Neural progenitor cell (in vitro differentiated cells): ENCODE measurements around the gene ERCC6. TPM values are rescaled to one million over a fixed set of nuclear protein-coding genes. Genes with fewer than 3 reads are reported as not detected.

Source experiments
- DNase-seq: peaks from one replicate; pipeline ENCODE4 v3.0.0-alpha.2; 2016; ENCODE audit warnings: low spot score
- H2AFZ ChIP-seq: fragments of 200-600 bp; sonication (generic); replicated peaks from 2 replicates; pipeline ENCODE4 v1.6.1; 2016; ENCODE audit warnings: antibody characterized with exemption
- H3F3A ChIP-seq: fragments of 200-600 bp; sonication (generic); 2 replicates; pipeline ENCODE4 v1.6.1; 2016; ENCODE audit warnings: antibody characterized with exemption, low read depth
- H3K27ac ChIP-seq: fragments of 200-600 bp; sonication (generic); 2 replicates; pipeline ENCODE4 v1.5.1; 2016; ENCODE audit warnings: mild to moderate bottlenecking
- H3K27me3 ChIP-seq: fragments of 200-600 bp; sonication (generic); 2 replicates; pipeline ENCODE4 v1.6.1; 2016; ENCODE audit warnings: mild to moderate bottlenecking, moderate library complexity
- H3K36me3 ChIP-seq: fragments of 200-600 bp; sonication (generic); 2 replicates; pipeline ENCODE4 v1.5.1; 2016
- H3K4me1 ChIP-seq: fragments of 200-600 bp; sonication (generic); 2 replicates; pipeline ENCODE4 v1.6.1; 2016; ENCODE audit warnings: mixed run types
- H3K4me2 ChIP-seq: fragments of 200-600 bp; sonication (generic); 2 replicates; pipeline ENCODE4 v1.6.1; 2016
- H3K4me3 ChIP-seq: fragments of 200-600 bp; sonication (generic); 2 replicates; pipeline ENCODE4 v1.5.1; 2016
- H3K79me2 ChIP-seq: fragments of 200-600 bp; sonication (generic); 2 replicates; pipeline ENCODE4 v1.6.1; 2016; ENCODE audit warnings: low read depth
- H3K9ac ChIP-seq: fragments of 200-600 bp; sonication (generic); 2 replicates; pipeline ENCODE4 v1.6.1; 2016
- H3K9me3 ChIP-seq: fragments of 200-600 bp; sonication (generic); 2 replicates; pipeline ENCODE4 v1.5.1; 2016; ENCODE audit warnings: low read depth
- H4K20me1 ChIP-seq: fragments of 200-600 bp; sonication (generic); 2 replicates; pipeline ENCODE4 v1.6.1; 2016; ENCODE audit warnings: low read depth
- H3K27ac Mint-ChIP-seq: 3 replicates; pipeline ENCODE4 v1.8.0; 2021; ENCODE audit warnings: mixed read lengths
- H3K27me3 Mint-ChIP-seq: 2 replicates; pipeline ENCODE4 v1.8.0; 2022; ENCODE audit warnings: low read depth, mild to moderate bottlenecking, inconsistent platforms, moderate library complexity, mixed read lengths; ENCODE audit not compliant: insufficient read depth
- H3K36me3 Mint-ChIP-seq: 3 replicates; pipeline ENCODE4 v1.8.0; 2021; ENCODE audit warnings: mixed read lengths
- H3K4me1 Mint-ChIP-seq: 3 replicates; pipeline ENCODE4 v1.8.0; 2021; ENCODE audit warnings: mixed read lengths
- H3K4me3 Mint-ChIP-seq: 3 replicates; pipeline ENCODE4 v1.8.0; 2021; ENCODE audit warnings: mild to moderate bottlenecking, moderate library complexity, mixed read lengths
- H3K9me3 Mint-ChIP-seq: 3 replicates; pipeline ENCODE4 v1.8.0; 2020; ENCODE audit warnings: mixed read lengths
- EZH2 ChIP-seq: fragments of 200-600 bp; sonication (generic); IDR thresholded peaks from 2 replicates; pipeline ENCODE4 v1.6.1; 2017; ENCODE audit warnings: antibody characterized with exemption, mild to moderate bottlenecking, moderate library complexity
- EZH2phosphoT487 ChIP-seq: fragments of 200-600 bp; sonication (generic); IDR thresholded peaks from 2 replicates; pipeline ENCODE4 v1.6.1; 2017; ENCODE audit warnings: antibody characterized with exemption
- total RNA-seq: library from RNA; depleted of rRNA; stranded (reverse); fragments of >200 nt; gene quantifications from 2 replicates; pipeline ENCODE4 v1.2.3, GENCODE V29; 2015; ENCODE audit warnings: low replicate concordance
- TF ChIP-seq, protein P1 (sequence below): fragments of 200-600 bp; sonication (generic); IDR thresholded peaks from 2 replicates; pipeline ENCODE4 v1.5.1; 2017; ENCODE audit warnings: antibody characterized with exemption, mild to moderate bottlenecking

ERCC6 gene
- total RNA-seq, 1 donor from 2014 or later = 10.5 TPM

GRCh38 chr10:49508654-49509053 lies 30.3 kb downstream of the ERCC6 start:
- H3K27me3 Mint-ChIP-seq = peaks cover 2% of the 10 kb centered on the region
- H3K36me3 Mint-ChIP-seq = no peaks in the 10 kb centered on the region
- Histone ChIP-seq H3K9ac (no peak overlapping the region), H3F3A (no peaks in the 10 kb centered on the region), H3K4me1 (no peaks in the 10 kb centered on the region), H2AFZ (no peak overlapping the region), H3K27ac (no peak overlapping the region), H3K4me3 (no peak overlapping the region), H3K9me3 (no peaks in the 10 kb centered on the region), H4K20me1 (peaks cover 2% of the 10 kb centered on the region), H3K27me3 (no peaks in the 10 kb centered on the region), H3K79me2 (no peaks in the 10 kb centered on the region), H3K4me2 (no peak overlapping the region), H3K36me3 (no peaks in the 10 kb centered on the region)
- no peak overlapping the region for H3K27ac Mint-ChIP-seq
- no peak overlapping the region for H3K4me3 Mint-ChIP-seq
- no peaks in the 10 kb centered on the region for H3K4me1 Mint-ChIP-seq
- no peaks in the 10 kb centered on the region for H3K9me3 Mint-ChIP-seq
- TF ChIP-seq, protein P1, sequence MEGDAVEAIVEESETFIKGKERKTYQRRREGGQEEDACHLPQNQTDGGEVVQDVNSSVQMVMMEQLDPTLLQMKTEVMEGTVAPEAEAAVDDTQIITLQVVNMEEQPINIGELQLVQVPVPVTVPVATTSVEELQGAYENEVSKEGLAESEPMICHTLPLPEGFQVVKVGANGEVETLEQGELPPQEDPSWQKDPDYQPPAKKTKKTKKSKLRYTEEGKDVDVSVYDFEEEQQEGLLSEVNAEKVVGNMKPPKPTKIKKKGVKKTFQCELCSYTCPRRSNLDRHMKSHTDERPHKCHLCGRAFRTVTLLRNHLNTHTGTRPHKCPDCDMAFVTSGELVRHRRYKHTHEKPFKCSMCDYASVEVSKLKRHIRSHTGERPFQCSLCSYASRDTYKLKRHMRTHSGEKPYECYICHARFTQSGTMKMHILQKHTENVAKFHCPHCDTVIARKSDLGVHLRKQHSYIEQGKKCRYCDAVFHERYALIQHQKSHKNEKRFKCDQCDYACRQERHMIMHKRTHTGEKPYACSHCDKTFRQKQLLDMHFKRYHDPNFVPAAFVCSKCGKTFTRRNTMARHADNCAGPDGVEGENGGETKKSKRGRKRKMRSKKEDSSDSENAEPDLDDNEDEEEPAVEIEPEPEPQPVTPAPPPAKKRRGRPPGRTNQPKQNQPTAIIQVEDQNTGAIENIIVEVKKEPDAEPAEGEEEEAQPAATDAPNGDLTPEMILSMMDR = no peak
- no peak for TF ChIP-seq EZH2phosphoT487
- no peak for TF ChIP-seq EZH2
- DNase-seq = no peak

GRCh38 chr10:49508249-49508648 lies 30.7 kb downstream of the ERCC6 start:
- H3K4me1 ChIP-seq = no peaks in the 10 kb centered on the region
- no peaks in the 10 kb centered on the region for H3K27me3 ChIP-seq
- H3K9me3 ChIP-seq = no peaks in the 10 kb centered on the region
- H3K36me3 ChIP-seq = no peaks in the 10 kb centered on the region
- no peak for DNase-seq
- TF ChIP-seq EZH2phosphoT487 (no peak), EZH2 (no peak)
- TF ChIP-seq, protein P1 = no peak
- H3K36me3 Mint-ChIP-seq = no peaks in the 10 kb centered on the region
- H3K4me2 ChIP-seq = no peak overlapping the region
- no peak overlapping the region for H3K4me3 Mint-ChIP-seq
- H3K27ac Mint-ChIP-seq = no peak overlapping the region
- no peaks in the 10 kb centered on the region for H3K9me3 Mint-ChIP-seq
- no peaks in the 10 kb centered on the region for H3F3A ChIP-seq
- H3K9ac ChIP-seq = no peak overlapping the region
- H4K20me1 ChIP-seq = peaks cover 2% of the 10 kb centered on the region
- no peak overlapping the region for H2AFZ ChIP-seq
- H3K4me1 Mint-ChIP-seq = no peaks in the 10 kb centered on the region
- no peak overlapping the region for H3K4me3 ChIP-seq
- no peaks in the 10 kb centered on the region for H3K79me2 ChIP-seq
- H3K27ac ChIP-seq = no peak overlapping the region
- peaks cover 2% of the 10 kb centered on the region for H3K27me3 Mint-ChIP-seq

DNA sequence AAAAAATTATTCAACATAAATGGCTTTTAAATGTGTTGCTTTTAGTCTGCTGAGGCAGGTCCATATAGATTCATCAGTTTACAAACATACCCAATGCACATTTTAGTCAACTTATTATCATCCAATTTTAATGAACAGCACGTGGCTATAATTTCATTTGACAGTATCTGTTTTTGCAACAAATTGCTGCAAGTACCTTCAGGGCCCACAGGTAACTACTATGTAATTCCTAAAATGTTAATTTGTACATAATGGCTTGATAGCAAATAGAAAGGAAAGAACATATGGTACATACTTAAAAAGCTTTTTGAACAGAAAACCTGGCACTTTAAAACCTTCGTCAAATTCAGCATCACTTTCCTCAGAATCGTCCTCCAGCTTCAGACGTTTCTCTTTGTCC lies 33.3 kb downstream of the ERCC6 start:
- H3K4me1 ChIP-seq = no peaks in the 10 kb centered on the region
- no peaks in the 10 kb centered on the region for H3K9me3 ChIP-seq
- no peaks in the 10 kb centered on the region for H3K27me3 Mint-ChIP-seq
- TF ChIP-seq EZH2phosphoT487 (no peak), EZH2 (no peak)
- TF ChIP-seq, protein P1 = no peak
- H3K4me3 Mint-ChIP-seq = no peak overlapping the region
- H3K4me1 Mint-ChIP-seq = no peaks in the 10 kb centered on the region
- H3F3A ChIP-seq = no peaks in the 10 kb centered on the region
- H3K9me3 Mint-ChIP-seq = no peaks in the 10 kb centered on the region
- no peak overlapping the region for H2AFZ ChIP-seq
- no peaks in the 10 kb centered on the region for H3K36me3 Mint-ChIP-seq
- H3K27ac ChIP-seq = no peak overlapping the region
- H3K79me2 ChIP-seq = no peaks in the 10 kb centered on the region
- no peak overlapping the region for H3K4me3 ChIP-seq
- H3K9ac ChIP-seq = no peak overlapping the region
- H3K4me2 ChIP-seq = no peak overlapping the region
- H3K27me3 ChIP-seq = no peaks in the 10 kb centered on the region
- DNase-seq = no peak
- H3K27ac Mint-ChIP-seq = no peak overlapping the region
- no peaks in the 10 kb centered on the region for H3K36me3 ChIP-seq
- peaks cover 2% of the 10 kb centered on the region for H4K20me1 ChIP-seq
